ENCODE data around the gene APPL2. TPM values are rescaled to one million over a fixed set of nuclear protein-coding genes. Genes with fewer than 3 reads are reported as not detected.
"Not testable (repeated sequence)": the region's sequence is repeated elsewhere in the genome, so short reads cannot be mapped to it uniquely, and the experiment has no call there.

APPL2 gene
- polyA plus RNA-seq, 4 donors, result 66.4 to 98.5 (median 88.4) TPM

DNA sequence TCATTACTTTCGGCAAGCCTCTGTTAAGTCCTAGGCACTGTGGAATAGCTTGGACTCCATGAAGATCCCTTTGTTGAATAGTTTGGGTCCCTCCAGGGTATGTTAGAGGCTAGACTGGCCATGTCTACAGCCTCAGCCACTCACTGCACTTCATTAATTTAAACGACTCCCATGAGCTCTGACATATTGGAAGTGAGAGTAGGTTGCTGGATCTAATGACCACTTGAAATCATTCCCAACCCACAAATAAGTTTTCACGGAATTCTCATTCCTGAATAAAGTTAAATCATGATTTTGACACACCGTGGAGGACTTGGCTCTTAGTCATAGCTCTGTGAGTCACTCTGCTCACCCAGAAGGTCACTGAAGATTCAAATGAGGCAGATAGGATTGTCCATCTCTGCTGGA, 21.4 kb upstream of the APPL2 start:
- no peak for DNase-seq (ENCODE audit: low read depth in 4 of 4, low spot score in 3 of 4)

DNA sequence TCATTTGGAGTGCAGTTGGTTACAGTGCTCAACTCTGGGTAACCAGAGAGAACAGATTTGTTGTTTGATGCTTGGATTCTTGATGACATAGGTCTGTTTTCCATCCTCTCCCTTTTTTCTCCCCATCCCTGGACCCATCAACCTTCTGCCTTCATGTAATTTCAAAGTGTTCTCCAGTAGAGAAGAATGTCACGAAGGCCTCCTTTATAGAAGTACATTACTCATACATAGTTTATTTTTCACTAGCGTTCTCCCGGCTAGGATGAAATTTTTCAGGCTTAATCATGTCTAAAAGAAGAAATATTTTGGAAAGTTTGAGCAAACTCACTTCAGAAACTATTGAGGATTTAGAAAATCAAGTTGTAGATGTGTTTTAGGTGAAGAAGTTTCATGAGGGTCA, 20.9 kb upstream of the APPL2 start:
- no peak for DNase-seq (ENCODE audit: low read depth in 4 of 4, low spot score in 3 of 4)

DNA sequence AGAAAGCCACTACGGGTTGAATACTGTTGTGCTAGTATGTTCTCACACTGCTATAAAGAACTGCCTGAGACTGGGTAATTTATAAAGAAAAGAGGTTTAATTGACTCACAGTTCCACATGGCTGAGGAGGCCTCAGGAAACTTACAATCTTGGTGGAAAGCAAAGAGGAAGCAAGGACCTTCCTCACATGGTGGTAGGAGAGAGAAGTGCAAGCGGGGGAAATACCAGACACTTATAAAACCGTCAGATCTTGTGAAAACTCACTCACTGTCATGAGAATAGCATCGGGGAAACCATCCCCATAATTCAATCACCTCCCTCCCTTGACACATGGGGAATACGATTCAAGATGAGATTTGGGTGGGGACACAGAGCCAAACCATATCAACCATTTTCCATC, 20.5 kb upstream of the APPL2 start:
- DNase-seq (ENCODE audit: low read depth in 4 of 4, low spot score in 3 of 4), result not testable (repeated sequence)

DNA sequence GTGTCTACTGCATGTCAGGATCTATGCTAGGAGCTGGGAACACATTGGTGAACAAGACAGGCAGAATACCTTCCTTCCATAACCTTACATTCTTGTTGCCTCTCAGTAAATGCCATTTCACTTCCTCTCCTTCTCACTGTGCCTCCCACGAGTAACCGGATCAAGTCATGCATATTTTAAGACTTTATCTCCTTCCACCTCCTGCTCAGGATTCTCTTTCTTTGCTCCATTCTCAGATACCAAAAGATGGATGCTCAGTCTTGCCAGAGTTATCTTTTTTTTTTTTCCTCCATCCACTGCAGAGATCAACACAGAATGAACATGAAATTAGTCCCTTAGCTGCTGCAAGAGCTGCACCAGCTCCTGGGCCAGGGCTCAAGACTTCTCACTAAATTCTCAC, 20.0 kb upstream of the APPL2 start:
- no peak for DNase-seq (ENCODE audit: low read depth in 4 of 4, low spot score in 3 of 4)

DNA sequence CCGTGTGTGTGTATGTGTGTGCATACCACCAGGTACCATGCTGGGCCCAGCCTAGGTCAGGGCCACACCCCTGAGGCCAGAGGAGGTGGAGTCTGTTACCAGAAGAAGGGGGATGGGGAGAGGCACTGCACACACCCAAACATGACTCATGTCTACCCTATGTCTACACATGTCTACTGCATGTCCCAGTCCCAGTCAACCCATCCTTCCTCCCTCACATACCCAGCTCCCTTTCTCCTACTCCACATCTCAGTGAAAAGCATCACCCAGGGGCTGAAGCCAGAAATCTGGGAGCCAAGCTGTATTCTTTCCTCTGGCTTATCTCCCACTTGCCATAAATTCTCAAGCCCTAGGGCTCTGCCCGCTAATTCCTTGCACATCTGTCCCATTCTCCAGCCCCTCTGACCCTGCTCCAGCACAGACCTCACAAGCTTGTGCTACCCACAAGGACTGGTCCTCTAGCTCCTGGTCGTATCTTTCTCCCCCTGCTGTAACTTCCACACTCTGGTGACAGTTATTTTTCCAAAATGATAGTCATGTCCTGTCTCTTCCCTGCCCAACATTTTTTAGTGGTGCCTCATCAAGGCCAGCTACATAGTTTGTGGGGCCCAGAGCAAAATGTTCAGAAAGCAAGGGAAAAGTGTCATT, 18.0 kb upstream of the APPL2 start:
- no peak for DNase-seq (ENCODE audit: low read depth in 4 of 4, low spot score in 3 of 4)

DNA sequence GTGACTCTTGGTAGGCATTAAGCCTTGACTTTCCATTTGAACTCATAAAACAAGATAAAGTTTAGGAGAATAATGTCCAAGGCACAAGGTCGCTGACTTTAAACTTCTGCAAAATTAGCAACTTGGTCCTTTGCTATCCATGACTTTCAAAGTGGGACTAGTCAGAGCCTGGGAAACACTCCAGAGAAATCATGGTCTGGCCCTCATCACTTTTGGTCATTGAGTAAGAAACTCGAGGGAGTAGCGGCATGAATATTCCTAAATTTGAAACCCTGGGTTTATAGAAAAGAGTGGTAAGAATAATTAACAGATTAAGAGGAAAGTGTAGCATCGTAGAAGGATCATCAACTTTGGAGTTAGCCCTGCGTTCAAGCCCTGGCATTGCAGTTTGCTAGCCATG, 16.9 kb upstream of the APPL2 start:
- DNase-seq (ENCODE audit: low read depth in 4 of 4, low spot score in 3 of 4), result no peak

DNA sequence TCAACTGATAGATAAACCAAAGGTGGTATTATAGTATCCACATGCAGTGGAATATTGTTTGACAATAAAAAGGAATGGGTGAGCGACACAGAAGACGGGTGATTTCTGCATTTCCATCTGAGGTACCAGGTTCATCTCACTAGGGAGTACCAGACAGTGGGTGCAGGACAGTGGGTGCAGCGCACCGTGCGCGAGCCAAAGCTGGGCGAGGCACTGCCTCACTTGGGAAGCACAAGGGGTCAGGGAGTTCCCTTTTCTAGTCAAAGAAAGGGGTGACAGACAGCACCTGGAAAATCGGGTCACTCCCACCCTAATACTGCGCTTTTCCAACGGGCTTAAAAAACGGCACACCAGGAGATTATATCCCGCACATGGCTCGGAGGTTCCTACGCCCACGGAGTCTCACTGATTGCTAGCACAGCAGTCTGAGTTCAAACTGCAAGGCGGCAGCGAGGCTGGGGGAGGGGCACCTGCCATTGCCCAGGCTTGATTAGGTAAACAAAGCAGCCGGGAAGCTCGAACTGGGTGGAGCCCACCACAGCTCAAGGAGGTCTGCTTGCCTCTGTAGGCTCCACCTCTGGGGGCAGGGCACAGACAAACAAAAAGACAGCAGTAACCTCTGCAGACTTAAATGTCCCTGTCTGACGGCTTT, 9.9 kb upstream of the APPL2 start:
- not testable (repeated sequence) for DNase-seq (ENCODE audit: low read depth in 4 of 4, low spot score in 3 of 4)

DNA sequence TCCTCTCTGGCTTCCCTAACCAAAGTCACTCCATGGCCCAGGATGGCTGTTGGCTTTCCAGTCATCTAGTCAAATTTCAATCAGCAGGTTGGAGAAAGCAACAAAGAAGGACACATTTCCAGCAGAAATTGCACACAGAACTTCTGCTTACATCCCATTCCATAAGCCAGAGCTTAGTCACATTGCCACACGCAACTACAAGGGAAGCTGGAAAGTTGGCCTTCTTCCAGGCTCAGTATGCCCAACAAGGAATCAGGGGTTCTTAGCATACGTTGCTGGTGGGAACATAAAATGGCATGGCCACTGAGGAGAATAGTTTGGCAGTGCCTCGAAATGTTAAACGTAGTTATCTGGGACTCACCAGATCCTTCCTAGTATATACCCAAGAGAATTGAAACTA, 9.3 kb upstream of the APPL2 start:
- DNase-seq (ENCODE audit: low read depth in 4 of 4, low spot score in 3 of 4), result no peak

DNA sequence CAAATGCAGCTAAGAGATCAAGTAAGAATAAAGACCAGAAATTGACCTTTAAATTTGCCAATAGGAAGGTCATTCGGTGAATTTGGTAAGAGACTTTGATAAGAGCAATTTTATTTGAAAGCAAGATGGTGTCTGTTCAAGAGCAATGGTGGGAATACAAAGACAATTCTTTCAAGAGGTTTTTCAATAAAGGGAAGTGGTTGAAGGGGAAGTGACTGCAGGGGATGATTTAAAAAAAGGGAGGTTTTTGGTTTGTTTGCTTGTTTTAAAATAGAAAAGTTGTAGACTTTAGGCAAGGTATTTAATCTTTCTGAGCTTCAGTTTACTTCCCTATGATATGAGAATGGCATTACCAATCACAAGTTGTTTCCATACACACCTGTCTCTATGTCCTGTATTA, 4.3 kb upstream of the APPL2 start:
- DNase-seq (ENCODE audit: low read depth in 4 of 4, low spot score in 3 of 4), result no peak

DNA sequence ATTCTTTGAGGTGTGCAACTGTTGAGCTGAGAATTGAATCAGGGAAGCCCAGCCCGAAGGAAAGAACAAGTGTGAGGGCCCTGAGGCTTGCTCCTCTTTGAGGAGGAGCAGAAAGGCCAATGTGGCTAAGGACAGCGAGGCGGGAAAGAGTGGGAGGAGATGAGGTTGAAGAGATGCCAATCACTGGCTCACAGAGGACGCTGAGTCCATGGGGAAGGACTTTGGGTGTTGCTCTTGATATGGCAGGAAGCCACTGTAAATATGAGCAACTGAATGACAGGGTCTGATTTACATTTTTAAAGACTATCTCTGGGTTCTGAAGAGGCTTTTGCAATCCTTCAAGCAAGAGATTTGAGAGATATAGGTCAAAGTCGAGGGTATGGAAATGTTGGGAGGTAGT, 3.3 kb upstream of the APPL2 start:
- DNase-seq (ENCODE audit: low read depth in 4 of 4, low spot score in 3 of 4), result no peak

DNA sequence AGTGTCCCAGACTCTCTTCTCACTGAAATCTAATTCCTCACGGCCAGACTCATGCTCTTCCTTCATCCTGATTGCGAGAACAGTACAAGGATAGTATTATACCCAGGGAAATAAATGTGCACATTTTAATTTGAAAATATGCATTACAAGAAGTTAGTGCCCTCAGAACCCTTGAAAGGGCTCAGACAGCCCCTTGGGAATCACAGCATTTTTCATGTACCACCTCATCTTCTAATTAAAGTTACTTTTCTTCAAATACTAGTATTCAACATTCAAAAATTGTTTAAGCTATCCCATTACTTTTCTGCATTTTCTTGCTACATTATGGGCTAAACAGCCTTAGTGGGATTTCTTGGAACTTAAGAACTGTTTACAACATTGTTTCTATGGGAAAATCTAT, 1.7 kb upstream of the APPL2 start:
- DNase-seq (ENCODE audit: low read depth in 4 of 4, low spot score in 3 of 4), result no peak

DNA sequence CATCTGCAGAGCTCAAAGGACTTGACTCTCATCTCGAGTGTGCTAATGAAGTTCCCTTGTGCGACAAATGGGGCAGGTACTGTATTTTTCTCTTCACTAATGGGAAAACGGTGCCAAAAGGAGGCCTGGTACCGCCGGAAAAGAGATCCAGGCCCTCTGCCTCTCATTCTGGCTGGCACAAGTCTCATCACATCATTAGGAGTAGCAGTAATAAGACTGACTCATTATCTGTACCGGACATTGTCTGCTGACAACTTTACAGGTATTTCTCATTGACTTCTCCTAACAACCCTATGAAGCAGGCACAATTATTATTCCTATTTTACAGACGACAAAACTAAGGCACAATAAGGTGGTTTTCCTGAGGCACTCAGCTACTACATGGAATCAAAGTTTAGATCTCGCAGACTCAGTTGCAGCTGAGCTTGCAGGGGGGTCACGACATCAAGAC, 668 bp downstream of the APPL2 start:
- peak in 1 of 4 donors; percentile 8 for DNase-seq (ENCODE audit: low read depth in 4 of 4, low spot score in 3 of 4)

DNA sequence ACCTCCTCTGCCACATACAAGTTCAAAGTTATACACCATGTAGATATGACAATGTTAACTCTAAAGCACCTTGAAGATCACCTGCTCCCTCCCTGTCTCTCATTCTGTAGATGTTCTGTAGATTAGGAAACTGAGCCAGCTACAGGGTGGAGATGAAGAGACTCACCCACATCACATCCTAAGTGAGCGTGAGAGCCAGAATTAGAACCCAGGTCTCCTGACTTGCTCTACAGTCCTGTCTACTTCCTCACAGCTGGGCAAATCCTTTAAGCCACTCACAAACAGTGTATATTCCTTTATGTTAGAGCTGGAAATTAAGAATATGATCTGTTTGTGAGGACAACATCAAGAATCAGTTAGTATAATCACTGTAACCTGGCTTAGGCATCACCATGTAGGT, 1.8 kb downstream of the APPL2 start:
- DNase-seq (ENCODE audit: low read depth in 4 of 4, low spot score in 3 of 4), result no peak

DNA sequence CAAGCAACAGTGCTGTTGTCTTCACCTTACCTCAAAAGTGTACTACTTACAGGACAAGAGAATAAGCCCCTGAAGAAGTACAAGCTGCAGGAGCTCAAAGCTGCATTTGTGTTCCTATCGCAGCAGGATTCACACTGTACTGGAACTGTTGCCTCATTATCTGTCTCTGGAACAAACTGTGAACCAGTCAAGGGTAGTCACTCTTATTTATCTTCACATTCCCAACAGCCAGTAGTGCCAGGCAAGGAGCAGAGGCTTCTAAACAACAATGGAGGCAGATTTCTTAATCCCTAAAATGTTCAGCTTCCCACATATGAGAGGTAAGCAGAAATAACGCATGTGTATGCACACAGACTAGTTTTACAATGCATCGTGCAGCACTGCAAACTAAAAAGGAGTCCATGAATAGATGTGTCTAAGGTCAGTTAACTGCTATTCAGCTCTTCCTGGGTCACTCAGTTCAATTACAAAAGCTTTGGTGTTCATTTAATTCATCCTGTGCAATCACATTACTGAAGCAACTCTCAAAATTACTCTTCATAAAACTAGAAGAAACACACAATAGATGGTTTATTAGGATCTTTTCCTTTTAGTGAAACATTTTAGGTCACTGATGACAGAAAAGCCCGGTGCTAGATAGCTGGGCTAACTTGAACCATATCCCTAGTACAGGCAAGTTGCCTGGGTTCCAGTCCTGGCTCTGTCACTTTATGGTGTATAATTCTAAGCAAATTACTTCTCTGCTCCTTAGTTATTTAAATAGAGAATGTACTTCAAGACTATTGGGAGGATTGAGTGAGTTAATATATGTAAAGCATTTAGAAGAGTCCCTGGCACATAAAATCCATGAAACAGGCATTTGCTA, 2.7 kb downstream of the APPL2 start:
- DNase-seq (ENCODE audit: low read depth in 4 of 4, low spot score in 3 of 4), result no peak

DNA sequence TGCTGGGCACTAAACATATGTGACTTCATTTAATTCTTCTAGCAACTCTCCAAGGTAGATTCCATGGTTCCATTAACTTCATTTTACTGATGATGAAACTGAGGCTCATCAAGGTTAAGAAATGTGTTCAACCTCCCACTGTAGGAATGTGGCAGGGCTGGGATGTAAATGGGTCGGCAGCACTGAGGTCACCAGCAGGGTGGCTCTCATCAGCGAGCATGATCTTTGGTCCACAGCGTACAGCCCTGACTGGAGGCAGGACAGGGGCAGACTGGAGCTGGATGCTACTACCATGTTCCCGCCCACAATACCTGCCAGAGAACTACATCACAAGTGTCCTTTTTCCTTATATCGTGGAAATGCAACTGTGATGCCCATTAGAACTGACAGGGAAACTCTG, 4.6 kb downstream of the APPL2 start:
- DNase-seq (ENCODE audit: low read depth in 4 of 4, low spot score in 3 of 4), result no peak

DNA sequence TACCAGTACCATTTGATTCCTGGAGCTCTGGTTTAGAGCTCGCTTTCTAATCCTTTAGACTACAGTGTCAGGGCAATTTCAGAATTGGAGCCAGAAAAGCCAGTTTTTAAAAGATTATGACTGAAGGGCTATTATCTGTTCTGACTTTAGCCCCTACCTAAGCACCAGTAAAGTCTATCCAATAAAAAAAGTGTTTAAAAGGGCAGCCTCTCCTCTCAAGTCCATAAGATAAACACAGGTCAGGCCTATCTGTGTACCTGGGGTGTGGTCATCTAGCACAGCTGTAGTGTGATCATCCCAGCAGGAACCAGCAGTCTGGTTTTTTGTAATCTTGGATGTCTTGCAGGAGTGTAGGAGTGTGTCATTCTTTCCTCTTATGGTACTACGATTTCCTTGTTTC, 6.6 kb downstream of the APPL2 start:
- DNase-seq (ENCODE audit: low read depth in 4 of 4, low spot score in 3 of 4), result no peak

DNA sequence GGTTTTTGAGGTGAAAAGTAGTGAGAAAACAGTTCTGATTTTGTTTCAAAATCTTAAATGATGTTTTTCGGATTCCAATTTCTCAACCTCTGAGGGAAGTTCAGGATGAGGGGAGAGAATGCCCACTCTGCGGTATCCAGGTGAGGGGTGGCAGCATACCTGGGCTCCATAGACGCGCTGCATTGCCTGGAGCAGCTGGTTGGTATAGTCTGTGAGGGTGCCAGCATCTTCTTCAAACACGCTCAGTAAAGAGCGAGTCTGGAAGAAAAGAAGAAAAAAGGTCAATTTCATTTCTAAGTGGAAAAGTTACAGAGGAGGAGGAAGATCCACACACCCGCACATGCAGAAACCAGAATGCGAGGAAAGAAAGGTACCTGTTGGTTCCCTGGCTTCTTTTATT, 7.0 kb downstream of the APPL2 start:
- DNase-seq (ENCODE audit: low read depth in 4 of 4, low spot score in 3 of 4), result no peak

DNA sequence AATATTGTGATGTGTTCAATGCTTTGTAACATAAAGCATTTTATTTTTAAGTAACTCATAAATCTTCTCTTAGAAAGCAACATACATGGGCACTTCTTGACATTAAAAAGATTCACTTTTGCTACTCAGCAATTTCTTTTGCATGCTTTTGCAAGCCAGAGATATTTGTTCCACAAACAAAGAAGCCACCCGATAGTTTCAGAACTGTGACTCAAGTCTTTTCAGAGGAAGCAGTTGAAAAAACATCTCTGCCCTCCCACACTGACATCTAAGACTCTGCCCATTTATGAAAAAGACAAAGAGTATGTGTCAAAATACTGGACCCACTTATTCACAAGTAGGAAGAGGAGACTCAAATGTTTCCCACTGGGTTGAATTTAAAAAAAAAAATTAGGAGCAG, 7.5 kb downstream of the APPL2 start:
- no peak for DNase-seq (ENCODE audit: low read depth in 4 of 4, low spot score in 3 of 4)

DNA sequence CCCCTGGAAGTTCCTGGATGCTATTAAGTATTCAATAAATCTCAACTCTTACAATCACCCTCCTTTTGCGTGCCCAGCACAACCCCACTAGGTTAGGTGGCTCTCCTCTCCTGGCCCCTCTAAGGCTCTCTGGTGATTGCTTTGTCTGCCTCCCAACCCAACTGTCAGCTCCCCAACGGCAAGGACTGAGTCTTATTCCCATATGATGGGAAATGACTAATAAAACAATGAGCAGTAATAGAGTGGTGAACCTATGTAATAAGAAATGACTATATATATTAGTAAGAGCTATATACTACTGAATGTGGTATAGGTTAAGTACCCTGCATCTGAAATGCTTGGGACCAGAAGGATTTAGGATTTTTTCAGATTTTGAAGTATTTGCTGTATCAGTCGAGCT, 8.1 kb downstream of the APPL2 start:
- DNase-seq (ENCODE audit: low read depth in 4 of 4, low spot score in 3 of 4), result no peak

DNA sequence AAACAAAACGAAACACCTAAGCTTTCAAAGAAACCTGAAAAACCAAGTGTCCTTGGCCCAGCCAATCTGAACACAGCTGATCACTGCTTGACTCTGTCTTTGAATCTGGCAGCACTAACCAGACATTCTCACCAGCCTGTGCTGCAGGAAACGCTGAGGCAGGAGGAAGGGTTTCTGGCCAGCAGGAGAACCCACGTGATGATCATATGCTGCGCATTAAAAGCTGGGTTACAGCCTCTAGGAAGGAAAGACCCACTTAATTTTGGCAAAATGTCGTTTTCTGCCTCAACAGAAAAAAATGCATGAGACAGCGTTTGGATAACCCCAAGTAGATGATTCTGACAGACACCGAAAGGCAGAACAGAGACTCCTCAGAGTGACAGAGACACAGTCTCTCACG, 9.8 kb downstream of the APPL2 start:
- no peak for DNase-seq (ENCODE audit: low read depth in 4 of 4, low spot score in 3 of 4)

DNA sequence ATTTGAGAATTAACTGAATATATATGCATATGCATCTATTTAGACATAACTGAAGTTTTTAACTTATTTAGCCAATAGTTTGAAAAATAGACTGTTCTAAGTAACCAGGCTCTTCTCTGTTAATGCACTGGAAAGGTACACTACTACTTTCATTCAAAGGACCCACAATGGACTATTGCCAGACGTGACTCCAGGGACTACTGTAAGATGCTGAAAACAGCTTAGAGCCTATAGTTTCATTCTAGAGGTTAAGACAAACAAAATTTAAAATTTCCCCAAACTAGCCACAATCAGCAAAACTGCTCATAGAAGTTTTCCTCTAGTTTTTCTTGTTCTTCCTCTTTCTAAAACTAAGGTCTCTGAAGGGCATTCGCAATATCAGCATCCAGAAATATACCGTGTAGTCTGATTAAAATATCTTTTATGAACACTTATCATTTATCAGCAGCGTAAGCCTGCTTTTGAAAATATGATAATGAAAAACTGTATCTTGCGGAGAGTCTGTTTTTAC, 10.4 kb downstream of the APPL2 start:
- DNase-seq (ENCODE audit: low read depth in 4 of 4, low spot score in 3 of 4), result no peak

DNA sequence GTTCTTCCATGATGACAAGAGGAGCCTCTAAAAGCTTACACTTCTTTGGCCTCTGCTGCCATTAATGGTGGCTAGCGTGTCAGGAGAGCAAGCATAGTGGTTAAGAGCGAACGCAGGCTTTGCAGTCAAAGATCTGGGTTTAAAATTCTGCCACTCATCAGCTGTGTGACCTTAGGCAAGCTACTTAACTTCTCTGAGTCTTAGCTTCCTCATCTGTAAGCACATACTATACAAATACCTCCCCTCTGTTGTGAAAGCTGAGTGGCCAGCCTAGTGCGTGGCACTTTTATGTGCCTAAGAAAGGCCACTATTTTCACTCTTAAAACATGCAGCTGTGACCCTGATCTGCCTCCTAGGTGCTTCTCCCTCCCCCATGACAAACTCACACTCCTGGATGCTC, 11.6 kb downstream of the APPL2 start:
- no peak for DNase-seq (ENCODE audit: low read depth in 4 of 4, low spot score in 3 of 4)
